HG03060 (cell line): ENCODE measurements around the gene SNTB2.

Source experiments
- ATAC-seq: cut with Tn5 transposase; IDR thresholded peaks from one replicate; pipeline ENCODE4 v1.9.1; 2021; ENCODE audit warnings: low read depth, moderate number of reproducible peaks; ENCODE audit not compliant: unreplicated experiment

SNTB2 gene

DNA sequence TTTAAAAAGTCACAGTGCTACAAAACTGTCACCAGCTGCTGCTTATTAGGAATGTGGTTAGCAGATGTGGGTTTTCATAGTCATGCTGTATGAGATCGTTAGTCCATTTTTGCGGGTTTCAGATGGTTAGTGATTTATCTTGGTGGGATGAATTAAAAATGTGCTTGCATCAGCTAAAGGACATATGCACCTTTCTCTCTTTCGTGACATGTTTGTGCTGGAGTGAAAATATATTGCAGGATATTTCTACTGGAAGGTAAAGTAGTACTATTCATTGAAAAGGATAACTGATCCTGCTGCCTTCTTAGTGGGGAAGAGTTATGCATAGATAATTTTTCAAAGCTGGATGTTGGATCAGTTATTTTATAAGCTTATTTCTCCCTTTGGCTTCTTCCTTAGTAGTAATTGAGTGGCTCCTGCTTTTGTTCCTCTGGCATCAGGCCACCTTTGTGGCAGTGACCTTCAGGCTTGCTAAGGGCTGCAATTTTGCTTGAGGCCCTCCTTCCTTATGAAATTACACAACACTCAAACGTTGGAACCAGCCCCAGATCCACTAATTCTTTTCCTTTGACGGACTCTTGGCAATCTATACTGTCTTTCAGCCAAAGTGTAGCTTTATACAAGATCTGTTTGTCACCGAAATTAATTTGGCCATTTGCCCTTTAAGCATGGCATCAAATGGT, 7.5 kb upstream of the SNTB2 start:
- ATAC-seq, result no peak

DNA sequence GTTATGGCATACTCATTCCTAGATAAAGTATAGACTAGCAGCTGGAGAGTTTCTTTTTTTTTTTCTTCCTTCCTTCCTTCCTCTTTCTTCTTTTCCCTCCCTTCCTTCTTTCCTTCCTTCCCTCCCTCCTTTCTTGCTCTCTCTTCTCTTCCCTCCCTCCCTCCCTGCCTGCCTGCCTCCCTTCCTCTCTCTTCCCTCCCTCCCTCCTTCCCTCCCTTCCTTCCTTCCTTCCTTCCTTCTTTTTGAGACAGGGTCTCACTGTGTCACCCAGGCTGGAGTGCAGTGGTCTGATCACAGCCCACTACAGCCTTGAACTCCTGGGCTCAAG, 7.0 kb upstream of the SNTB2 start:
- ATAC-seq, result no peak

DNA sequence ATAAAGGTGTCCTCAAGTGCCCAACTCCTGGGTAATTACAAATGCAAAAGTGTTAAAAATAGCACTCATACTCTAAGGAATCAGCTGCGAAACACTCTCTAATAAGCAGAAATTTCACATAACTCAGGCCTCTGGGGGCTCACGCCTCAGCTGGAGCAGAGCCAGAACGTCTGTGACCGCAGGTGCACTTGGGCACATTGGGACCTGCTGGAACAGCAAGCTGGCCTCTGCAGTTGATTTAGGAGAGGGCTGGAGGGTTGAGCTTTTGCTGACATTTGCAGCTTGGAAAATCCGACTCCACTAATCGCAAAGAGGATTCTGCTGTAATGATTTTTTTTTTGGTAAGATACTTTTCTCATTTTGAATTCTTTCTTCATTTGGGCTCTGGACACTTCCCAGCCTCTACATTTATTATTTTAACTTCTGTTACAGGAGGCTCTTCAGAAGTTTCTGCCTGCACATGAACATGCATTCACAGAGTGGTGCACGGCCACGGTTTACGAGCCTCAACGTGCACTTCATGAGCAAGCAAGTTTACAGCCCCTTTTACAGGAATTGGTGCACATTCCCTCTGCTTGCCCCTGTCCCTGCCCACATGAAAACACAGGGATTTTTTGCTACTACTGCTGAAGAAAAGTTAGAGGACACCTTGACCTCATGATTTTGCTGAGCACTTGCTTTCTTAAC, 4.1 kb upstream of the SNTB2 start:
- ATAC-seq, result no peak

DNA sequence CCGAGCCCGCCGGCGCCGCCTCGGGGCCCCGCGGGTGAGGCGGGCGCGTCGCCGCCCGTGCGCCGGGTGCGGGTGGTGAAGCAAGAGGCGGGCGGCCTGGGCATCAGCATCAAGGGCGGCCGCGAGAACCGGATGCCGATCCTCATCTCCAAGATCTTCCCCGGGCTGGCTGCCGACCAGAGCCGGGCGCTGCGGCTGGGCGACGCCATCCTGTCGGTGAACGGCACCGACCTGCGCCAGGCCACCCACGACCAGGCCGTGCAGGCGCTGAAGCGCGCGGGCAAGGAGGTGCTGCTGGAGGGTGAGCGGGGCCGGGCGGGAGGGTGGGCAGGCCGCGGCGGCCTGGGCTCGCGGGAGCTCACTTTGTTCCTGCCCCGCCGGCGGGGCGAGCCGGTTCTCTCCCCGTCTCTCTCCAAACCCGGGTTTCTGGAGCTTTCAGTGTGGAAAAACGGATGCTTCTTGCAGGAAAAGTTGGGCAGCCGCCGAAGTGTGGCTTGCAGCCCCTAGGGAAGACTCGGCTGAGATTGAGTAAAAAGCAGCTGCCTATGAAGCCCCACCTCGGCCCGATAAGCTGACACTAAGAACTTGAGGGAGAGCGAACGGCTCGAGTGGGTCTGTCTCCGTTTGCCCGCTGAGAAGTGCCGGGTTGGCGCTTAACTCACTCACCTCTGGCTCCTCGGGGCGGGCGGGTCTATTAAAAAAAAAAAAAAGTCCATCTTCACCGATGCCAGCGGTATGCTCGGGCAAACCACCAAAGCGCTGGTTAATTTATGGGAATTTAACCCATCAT, 677 bp downstream of the SNTB2 start:
- no peak for ATAC-seq

DNA sequence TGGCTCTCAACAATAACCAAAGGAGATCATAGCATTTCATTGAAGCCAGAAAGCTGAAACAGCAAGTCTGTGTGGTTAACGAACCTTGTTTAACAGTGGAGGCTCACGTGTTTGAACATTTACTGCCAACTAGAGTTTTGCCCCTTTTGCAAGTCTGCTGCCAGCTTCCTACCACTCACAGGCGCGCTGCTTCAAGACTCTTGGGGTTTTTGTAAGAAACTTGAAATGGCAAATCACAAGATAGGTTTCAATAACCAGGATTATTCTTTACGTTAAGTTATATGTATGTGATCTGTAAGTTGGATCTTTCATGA, 1.2 kb downstream of the SNTB2 start:
- no peak for ATAC-seq

DNA sequence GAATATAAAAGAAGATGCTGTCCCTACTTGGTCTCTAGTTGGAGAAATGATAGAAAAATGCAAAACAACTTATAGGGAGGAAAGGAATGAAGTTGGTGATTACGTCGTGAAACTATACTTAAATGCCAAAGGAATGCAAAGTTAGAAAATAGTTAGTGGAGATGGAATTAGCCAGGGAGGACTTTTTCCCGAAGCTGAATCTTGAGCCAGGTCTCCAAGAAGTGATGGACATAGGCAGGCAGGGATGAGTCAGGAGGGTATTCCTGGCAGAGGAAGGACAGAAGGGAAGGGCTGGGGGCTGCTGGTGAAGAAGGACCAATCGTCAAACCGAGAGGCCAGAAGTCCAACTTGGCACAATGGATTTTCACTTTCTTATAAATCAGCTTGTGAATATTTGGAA, 1.8 kb downstream of the SNTB2 start:
- ATAC-seq, result no peak

DNA sequence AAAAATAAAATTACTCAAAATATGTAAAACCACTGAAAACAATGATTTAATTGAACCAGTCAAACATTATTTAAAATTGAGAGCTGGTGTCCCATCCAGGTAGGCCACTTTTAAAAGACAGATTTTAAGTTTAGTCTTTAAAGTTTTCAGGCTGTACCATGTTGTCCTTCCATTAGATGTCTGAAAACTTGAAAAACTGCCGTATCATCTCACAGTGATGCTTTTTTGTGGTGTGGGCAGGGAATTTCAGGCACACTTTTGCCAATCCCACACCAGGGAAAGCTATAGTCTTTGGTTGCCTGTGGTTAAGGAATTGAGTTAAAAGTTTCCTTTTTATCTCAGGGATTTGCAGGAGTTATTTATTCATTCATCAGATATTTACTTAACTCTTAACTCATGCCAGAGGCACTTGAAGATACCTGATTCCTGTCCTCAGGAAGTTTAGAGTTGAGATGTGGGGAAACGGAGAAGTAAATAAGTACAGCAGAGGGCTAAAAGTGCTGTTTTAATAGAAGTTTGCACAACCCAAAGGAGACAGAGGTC, 3.2 kb downstream of the SNTB2 start:
- no peak for ATAC-seq

DNA sequence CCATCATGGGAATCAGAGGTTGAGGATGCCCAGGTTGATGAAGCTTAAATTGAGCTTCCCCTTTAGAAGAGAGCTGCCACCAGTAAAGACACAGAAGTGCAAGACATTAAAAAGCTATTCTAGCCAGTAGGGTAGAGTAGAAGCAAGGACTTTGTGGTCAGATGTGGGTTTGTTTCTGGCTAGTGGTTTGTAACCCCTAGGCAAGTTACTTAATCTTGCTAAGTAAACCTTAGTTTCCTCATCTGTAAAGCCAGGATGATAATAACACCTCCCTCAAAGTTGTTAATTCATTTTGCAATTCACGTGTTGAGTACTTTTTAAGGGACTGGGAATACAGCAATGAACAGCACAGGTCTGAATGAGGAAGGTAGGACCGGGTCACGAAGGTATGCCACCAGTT, 3.6 kb downstream of the SNTB2 start:
- ATAC-seq, result no peak

DNA sequence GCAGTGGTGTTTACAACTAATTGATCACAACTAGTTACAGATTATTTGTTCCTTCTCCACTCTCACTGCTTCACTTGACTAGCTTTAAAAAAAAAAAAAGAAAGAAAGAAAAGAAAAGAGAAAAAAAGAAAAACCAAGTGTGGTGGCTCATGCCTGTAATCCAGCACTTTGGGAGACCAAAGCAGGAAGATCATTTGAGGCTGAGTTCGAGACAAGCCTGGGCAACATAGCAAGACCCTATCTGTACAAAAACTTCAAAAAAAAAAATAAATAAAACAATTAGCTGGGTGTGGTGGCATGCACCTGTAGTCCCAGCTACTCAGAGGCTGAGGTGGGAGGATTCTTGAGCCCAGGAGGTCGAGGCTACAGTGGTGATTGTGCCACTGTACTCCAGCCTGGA, 4.2 kb downstream of the SNTB2 start:
- ATAC-seq, result no peak

DNA sequence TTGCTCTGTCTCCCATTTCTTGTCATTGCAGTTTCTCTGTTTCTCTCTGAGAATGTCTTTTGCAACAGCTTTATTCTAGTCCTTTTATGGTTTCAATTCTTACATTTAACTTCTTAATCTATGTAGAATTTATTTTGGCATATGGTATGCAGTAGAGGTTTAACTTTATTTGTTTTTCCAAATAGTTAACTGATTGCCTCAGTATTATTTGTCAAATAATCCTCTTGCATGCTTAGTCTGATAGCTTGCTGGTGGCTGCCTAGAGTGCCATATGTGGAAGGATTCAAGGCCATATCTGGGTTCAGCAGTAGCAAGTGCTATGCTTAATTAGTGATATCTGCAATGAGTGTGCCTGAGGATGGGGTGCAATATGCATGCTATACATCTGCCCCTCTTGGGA, 6.9 kb downstream of the SNTB2 start:
- no peak for ATAC-seq

DNA sequence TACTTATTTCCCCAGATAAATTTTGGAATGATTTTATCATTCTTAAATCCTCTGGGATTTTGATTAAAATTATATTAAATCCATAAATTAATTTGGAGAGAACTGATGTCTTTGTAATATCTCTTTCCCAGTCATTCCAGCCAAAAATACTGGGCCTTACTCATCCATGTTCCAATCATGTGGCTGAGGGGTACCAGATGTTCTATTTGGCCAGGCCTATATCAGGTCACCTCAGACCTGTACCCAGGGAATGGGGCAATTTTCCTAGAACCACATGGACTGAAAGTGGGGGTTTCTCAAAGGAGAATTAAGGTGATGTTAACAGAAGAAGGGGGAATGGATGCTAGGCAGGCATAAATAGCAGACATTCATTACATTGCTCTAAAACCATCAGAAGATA, 7.5 kb downstream of the SNTB2 start:
- no peak for ATAC-seq

DNA sequence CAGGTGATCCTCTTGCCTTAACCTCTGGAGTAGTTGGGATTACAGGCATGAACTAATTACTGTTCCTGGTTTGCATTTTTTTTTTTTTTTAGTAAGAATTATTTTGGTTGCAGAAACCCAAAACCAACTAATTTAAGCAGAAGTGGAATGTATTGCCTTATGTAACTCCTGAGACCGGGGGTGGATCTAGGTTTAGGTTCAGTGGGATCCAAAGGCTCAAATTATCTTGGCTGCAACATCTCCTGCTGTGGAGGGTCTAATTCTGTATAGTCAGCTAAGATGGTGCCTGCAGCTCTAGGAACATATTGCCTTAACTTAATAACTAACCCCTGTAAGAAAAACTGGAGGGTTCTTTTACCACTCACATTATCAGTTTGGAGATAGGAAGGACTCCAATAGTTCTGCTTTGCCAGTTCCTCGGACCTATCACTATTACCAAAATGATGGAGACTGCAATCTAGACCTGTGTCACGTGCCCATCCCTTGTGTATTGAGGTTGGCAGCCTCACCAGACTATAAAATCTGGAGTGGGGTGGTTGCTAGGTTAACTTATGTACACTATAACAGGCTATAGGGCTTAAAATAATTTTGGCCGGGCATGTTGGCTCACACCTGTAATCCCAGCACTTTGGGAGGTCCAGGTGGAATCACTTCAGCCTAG, 8.5 kb downstream of the SNTB2 start:
- no peak for ATAC-seq

DNA sequence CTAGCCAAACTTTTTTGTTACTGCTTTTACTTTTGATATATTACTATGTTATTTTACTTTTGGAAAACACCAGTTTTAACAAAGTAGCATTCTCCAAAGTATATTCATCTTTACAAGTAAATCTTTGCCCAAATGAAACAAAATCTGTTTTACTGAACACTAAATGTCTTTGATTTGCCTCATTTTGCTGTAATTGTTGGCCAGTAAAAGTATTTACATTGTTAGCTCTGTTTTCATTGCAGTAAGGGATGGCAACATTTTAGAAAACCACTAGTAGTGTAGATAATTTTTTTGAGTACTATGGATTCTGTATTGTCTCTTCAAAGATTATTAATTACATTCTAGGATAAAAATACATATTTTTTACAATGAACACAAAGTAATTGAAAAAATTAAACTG, 10.6 kb downstream of the SNTB2 start:
- no peak for ATAC-seq

DNA sequence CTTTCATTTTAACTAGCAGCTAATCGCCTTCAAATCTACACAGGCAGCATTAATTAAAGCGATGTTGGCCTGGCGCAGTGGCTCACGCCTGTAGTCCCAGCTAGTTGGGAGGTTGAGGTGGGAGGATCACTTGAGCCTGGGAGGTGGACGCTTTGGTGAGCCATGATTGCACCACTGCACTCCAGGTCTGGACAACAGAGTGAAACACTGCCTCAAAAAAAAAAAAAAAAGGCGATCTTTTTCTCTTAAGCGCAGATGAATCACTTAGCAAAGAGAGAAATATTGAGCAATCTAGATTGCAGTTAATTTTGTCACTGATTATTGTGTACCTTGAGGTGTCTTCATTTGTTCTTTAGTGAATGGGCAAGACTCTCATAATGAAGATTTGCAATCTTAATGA, 12.4 kb downstream of the SNTB2 start:
- ATAC-seq, result no peak

DNA sequence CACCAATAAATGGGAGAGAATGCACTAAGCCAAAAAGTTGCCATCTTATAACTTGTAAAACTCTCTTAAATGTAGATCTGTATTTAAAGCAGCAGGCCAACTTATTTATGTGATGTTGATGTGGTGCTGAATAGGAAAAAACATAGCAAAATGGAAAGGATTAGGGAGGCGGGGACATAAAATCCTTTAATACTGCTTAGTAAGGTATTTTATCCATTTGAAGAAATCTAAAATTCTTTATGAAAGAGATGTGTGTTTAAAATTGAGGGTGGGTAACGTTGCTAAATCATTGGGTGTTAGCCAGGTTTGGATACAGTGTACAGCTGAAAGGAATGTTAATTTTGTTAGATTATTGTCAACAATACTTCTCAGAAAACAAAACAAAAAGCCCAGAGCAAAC, 14.3 kb downstream of the SNTB2 start:
- no peak for ATAC-seq

DNA sequence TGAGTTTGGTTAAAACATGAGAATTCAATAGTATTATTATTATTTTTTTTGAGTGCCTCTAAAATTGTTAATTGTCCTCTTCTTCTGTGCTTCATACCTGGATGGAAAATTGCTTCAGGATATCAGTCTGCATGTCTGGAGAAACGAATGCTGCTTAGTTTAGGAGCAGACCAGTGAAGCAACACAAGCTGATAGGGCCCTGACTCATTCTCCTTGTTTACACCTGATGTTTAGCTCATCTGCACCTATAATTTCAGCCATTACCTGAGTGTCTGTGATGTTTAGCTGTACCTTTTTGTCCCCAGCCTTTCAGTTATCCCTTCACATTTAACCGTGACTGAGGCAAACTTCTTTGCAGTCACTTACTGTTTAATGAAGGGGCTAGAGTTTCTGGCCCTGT, 14.8 kb downstream of the SNTB2 start:
- ATAC-seq, result no peak

DNA sequence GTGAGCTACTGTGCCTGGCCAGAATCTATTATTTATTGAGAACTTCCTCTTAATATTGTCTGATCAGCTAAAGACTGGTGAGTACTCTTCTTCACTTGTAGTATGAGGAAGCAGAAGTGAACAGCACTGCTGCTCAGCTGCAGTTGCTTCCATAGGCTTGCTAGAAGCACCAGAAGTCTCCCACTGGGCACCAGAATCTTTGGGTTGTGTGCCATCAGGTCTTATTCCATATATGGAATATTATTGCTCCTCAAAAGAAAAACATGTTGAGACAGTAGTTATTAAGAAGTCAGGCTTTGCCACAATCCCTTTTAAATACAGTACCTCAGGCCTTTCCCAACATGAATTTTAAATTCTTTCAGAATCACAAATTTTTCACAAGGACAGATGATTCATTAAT, 17.2 kb downstream of the SNTB2 start:
- no peak for ATAC-seq

DNA sequence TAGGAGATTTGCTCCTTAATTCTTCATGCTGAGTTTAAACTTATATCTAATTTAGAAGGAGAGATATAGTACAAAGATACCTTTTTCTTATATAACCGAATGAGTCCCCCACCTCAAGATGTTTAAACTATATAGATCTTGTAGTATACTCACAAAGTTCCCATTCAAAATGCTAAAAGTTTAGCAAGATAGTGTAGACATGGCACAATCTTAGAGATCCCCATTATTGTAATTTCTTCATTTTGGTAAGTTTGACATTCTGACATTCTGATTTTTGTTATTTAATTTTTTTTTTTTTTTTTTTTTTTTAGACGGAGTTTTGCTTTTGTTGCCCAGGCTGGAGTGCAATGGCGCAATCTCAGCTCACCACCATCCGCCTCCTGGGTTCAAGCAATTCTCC, 22.8 kb downstream of the SNTB2 start:
- no peak for ATAC-seq

DNA sequence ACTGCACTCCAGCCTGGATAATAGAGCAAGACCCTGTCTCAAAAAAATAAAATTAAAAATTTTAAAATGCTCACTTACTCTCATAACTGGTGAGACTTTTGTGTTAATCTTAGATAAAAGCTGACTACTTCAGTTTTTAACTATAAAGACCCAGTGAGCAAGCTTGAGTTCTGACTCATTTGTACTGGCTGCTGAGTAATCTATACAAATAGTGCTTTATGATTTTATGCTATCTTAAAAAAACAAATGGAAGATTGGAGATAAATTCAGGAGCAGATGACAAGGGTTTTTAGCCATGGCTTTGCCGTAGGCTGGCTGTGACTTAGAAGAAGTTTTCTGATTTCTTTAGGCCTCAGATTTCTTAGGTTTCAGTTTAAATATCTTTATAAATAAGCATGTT, 30.5 kb downstream of the SNTB2 start:
- ATAC-seq, result no peak

DNA sequence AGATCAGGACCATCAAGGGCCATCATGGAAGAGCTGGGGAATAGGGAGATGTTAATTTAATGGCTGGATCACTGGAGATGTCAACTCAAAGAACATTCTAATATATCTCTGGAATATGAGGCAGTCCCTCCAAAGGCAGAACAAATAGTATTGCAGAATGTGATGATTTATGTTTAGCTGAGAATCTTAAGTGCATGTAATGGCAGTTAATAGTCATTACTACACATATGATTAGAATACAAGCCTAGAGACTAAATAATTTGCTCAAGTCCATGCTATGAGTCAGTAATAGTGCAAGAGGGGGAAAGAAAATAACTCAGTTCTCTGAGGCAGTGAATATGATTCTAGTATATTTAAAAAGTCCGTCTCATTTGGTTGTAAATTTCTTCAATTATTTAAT, 32.3 kb downstream of the SNTB2 start:
- ATAC-seq, result no peak

DNA sequence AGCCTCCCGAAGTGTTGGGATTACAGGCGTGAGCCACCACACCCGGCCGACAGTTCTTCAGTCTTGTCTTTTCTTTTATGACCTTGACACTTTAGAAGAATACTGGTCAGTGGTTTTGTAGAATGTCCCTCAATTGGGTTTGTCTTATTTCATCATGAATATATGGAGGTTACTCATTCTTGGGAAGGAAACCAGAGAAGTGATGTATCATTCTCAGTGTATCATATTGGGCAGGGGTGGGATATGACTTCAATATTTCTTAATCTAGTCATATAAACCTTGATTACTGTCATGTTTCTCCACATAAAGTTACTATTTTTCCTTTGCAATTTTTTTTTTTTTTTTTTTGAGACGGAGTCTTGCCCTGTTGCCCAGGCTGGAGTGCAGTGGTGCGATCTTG, 36.9 kb downstream of the SNTB2 start:
- ATAC-seq, result no peak
